ENCODE data around the gene NOP58.

NOP58 gene

GRCh38 chr2:202290970-202291369 lies 25.4 kb downstream of the NOP58 start:
- Histone ChIP-seq H3K27me3 (replicated peaks) (no peaks in the 10 kb centered on the region), H3K4me3 (ENCODE audit: low read depth, low read length) (no peak overlapping the region), H3K27ac (no peak overlapping the region), H3K36me3 (replicated peaks) (peaks cover 57% of the 10 kb centered on the region)
- in situ Hi-C loops (cut with HindIII; ENCODE audit: low pct_ligation_motif_present, low sequenced_read_pairs), result no loop called here
- DNase-seq, result no peak
- TF ChIP-seq, protein P1, sequence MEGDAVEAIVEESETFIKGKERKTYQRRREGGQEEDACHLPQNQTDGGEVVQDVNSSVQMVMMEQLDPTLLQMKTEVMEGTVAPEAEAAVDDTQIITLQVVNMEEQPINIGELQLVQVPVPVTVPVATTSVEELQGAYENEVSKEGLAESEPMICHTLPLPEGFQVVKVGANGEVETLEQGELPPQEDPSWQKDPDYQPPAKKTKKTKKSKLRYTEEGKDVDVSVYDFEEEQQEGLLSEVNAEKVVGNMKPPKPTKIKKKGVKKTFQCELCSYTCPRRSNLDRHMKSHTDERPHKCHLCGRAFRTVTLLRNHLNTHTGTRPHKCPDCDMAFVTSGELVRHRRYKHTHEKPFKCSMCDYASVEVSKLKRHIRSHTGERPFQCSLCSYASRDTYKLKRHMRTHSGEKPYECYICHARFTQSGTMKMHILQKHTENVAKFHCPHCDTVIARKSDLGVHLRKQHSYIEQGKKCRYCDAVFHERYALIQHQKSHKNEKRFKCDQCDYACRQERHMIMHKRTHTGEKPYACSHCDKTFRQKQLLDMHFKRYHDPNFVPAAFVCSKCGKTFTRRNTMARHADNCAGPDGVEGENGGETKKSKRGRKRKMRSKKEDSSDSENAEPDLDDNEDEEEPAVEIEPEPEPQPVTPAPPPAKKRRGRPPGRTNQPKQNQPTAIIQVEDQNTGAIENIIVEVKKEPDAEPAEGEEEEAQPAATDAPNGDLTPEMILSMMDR (IDR thresholded peaks at IDR 0.05; ENCODE audit: low read depth, low read length, missing control alignments), result no peak

GRCh38 chr2:202299712-202300111 lies 34.1 kb downstream of the NOP58 start:
- Histone ChIP-seq H3K27ac (no peak overlapping the region), H3K36me3 (replicated peaks) (peaks cover 72% of the 10 kb centered on the region), H3K4me3 (ENCODE audit: low read depth, low read length) (no peak overlapping the region), H3K27me3 (replicated peaks) (no peaks in the 10 kb centered on the region)
- no peak for DNase-seq
- TF ChIP-seq, protein P1 (IDR thresholded peaks at IDR 0.05; ENCODE audit: low read depth, low read length, missing control alignments), result no peak
- in situ Hi-C loops (cut with HindIII; ENCODE audit: low pct_ligation_motif_present, low sequenced_read_pairs), result no loop called here

DNA sequence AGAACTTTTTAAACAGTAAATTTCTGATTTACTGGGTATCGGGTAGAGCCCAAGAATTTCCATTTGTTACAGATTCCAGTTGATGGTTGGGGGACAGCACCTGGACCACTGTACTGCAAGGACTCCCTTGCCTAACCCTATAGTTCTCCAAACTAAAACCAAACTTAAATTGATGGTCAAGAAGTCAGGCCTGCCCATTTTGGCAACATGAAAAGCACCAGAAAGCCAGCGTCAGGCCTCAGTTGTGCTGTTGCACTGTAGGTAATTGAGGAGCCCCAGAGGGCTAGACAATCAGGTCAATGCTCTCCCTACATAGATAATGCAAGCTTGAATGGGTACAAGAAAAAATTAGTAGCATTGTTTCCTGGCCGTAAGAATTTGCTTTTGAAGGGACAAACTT lies 40.5 kb downstream of the NOP58 start:
- Histone ChIP-seq H3K36me3 (replicated peaks) (peaks cover 57% of the 10 kb centered on the region), H3K27me3 (replicated peaks) (no peaks in the 10 kb centered on the region), H3K4me3 (ENCODE audit: low read depth, low read length) (no peak overlapping the region), H3K27ac (no peak overlapping the region)
- no peak for DNase-seq
- TF ChIP-seq, protein P1 (IDR thresholded peaks at IDR 0.05; ENCODE audit: low read depth, low read length, missing control alignments), result no peak
- in situ Hi-C loops (cut with HindIII; ENCODE audit: low pct_ligation_motif_present, low sequenced_read_pairs), result no loop called here

- Histone ChIP-seq H3K27me3 (replicated peaks) (no peaks in the 10 kb centered on the region), H3K4me3 (ENCODE audit: low read depth, low read length) (no peak overlapping the region), H3K36me3 (replicated peaks) (peaks cover 46% of the 10 kb centered on the region), H3K27ac (no peak overlapping the region)
- TF ChIP-seq, protein P1 (IDR thresholded peaks at IDR 0.05; ENCODE audit: low read depth, low read length, missing control alignments), result peak; percentile 21
- in situ Hi-C loops (cut with HindIII; ENCODE audit: low pct_ligation_motif_present, low sequenced_read_pairs), result no loop called here
- DNase-seq, result no peak
These were observed 42.1 kb downstream of the NOP58 start for GRCh38 chr2:202307690-202308089.

GRCh38 chr2:202311823-202312388 lies 46.3 kb downstream of the NOP58 start:
- in situ Hi-C loops (cut with HindIII; ENCODE audit: low pct_ligation_motif_present, low sequenced_read_pairs), result no loop called here

More at GRCh38 chr2:202311823-202312388, 46.3 kb downstream of the NOP58 start:
- TF ChIP-seq, protein P1 (IDR thresholded peaks at IDR 0.05; ENCODE audit: low read depth, low read length, missing control alignments), result no peak
- Histone ChIP-seq H3K4me3 (ENCODE audit: low read depth, low read length) (no peak overlapping the region), H3K27ac (no peak overlapping the region), H3K27me3 (replicated peaks) (no peaks in the 10 kb centered on the region), H3K36me3 (replicated peaks) (peaks cover 8% of the 10 kb centered on the region)
- DNase-seq, result no peak

Measured in brain microvascular endothelial cell (primary cell).